Ammon's horn (tissue), 1 donor: ENCODE results near the gene MUC20.
"Not testable (repeated sequence)": the region's sequence is repeated elsewhere in the genome, so short reads cannot be mapped to it uniquely, and the experiment has no call there.

Experiments
- DNase-seq: peaks from one replicate; pipeline ENCODE4 v3.0.0-alpha.2; 2016; ENCODE audit warnings: low spot score

Gene MUC20

DNA sequence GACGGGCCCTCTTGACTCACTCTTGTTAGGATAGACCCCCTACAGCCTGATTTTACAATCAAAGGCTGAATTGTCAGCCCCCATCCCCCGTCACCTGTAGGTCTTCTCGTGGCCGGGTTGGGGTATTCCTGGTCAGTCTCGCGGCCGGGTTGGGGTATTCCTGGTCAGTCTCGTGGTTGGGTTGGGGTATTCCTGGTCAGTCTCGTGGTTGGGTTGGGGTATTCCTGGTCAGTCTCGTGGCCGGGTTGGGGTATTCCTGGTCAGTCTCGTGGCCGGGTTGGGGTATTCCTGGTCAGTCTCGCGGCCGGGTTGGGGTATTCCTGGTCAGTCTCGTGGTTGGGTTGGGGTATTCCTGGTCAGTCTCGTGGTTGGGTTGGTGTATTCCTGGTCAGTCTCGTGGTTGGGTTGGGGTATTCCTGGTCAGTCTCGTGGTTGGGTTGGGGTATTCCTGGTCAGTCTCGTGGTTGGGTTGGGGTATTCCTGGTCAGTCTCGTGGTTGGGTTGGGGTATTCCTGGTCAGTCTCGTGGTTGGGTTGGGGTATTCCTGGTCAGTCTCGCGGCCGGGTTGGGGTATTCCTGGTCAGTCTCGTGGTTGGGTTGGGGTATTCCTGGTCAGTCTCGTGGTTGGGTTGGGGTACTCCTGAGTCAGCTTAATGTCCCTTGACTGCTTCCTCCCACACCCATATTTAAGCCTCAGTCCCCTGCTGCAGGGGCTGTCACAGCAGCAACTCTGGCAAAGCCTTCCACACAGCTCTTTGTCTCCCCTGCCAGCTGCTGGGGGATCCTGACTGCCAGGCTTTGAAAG, 50.3 kb downstream of the MUC20 start:
- DNase-seq: not testable (repeated sequence)

DNA sequence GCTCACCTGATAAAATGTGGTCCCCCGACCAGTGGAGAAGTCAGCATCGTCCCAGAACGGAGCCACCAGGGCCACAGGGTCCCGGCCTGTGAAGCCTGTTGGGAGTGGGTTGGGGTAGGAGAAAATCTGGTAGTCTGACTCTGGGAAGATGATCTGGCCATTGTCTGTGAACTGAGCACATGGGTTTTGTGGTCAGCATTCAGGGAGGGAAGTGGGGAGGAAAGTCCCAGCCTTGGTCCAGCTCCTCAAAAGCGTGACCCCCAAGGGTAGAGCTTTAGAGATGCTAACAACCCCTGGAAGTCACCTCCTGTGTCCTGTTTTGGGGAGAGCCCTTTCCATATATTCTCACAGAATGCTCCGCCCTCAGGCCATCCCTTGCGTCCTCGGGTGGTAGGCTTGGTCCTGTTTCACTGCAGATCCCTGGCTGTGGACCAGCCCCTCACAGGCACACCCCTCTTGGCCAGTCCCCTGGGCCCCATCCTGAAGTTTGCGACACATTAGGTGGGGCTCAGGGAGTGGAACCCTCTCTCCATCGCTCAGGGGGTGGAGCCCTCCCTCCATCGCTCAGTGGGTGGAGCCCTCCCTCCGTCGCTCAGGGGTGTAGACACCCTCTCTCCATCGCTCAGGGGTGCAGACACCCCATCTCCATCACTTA, 51.0 kb downstream of the MUC20 start:
- no peak for DNase-seq

DNA sequence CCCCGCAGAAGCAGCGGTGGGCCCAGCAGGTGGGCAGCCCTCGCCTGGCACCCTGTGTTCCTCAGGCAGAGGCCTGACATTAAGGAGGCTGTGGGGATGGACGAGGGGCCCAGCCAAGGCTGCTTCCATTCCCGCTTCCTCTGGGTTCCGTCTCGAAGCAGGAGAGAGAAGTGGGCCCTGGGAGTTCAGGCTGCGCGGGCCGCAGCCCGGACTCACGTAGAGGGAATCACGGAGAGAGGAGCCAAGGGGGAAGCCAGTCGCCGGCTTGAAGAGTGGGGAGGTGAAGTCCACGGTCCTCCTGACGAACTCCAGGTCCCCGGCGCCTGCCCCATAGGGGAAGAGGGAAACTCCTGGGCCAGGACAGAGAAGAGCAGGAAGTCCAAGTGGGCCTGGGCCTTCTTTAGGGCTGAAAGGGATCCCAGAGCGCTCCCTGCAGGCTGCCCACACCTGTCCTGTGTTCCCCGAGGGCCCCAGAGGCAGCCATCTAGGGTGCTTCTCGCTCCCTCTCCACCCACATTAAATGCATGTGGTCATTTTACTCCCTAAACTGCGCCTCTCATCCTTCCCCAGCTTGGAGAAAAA, 53.3 kb downstream of the MUC20 start:
- DNase-seq: no peak

DNA sequence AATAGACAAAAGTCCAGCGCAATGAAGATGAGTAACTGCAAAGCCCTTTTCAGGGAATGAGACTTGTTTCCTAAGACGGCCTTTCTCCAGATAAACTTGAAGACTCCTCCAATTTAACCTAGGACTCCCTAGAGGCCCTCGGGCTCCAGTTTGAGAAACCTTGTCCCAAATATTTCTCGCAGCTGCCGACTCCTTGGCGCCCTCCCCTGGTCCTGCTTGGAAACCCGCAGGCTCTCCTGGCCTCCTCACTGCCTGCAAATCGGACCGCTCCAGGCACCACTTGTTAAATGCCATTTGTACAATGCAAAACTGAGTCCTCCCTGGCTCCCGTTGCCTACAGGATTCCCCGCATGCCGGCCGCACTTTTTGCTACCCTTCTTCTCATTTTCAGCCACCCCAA, 54.1 kb downstream of the MUC20 start:
- DNase-seq: peak; percentile 28

DNA sequence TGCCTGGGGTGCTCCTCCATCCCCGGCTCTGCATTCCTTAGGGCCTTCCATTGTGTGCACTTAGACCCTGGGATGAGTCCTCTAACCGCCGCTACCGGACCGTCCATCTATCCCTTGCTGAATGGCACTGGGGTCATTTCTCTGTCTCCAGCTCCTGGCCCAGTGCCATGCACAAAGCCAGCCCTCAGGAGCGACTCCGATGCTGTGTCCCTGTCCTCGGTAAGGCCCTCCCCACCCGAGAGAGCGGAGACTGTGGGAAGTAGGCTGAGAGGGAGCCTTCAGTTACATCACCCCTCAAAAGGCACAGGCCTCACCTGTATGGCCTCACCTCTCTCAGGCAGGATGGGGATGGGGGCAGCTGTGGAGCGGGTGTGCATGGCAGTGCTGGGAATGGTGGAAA, 57.2 kb downstream of the MUC20 start:
- DNase-seq: no peak

DNA sequence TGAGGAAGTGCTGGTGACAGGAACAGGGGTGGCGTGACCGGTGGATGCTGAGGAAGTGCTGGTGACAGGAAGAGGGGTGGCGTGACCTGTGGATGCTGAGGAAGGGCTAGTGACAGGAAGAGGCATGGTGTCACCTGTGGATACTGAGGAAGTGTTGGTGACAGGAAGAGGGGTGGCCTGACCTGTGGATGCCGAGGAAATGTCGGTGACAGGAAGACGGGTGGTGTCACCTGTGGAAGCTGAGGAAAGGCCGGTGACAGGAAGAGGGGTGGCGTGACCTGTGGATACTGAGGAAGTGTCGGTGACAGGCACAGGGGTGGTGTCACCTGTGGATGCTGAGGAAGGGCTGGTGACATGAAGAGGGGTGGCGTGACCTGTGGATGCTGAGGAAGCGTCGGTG, 60.5 kb downstream of the MUC20 start:
- not testable (repeated sequence) for DNase-seq
